ENCODE measurements around the gene AK1.

The AK1 gene

DNA sequence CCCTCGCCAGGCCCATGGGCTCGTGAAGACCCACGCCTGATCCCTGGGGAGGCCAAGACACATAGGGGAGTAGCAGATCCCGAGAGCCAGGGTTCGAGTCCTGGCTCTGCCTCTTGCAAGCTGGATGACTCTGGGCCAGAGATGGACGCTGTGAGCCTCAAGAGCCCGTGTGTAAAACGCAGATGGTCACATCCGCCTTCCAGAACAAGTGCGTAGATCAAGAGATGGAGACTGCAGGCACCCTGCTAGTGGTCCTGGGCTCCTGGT lies 31.1 kb upstream of the AK1 start:
- no peak for DNase-seq (ENCODE audit: low spot score)

DNA sequence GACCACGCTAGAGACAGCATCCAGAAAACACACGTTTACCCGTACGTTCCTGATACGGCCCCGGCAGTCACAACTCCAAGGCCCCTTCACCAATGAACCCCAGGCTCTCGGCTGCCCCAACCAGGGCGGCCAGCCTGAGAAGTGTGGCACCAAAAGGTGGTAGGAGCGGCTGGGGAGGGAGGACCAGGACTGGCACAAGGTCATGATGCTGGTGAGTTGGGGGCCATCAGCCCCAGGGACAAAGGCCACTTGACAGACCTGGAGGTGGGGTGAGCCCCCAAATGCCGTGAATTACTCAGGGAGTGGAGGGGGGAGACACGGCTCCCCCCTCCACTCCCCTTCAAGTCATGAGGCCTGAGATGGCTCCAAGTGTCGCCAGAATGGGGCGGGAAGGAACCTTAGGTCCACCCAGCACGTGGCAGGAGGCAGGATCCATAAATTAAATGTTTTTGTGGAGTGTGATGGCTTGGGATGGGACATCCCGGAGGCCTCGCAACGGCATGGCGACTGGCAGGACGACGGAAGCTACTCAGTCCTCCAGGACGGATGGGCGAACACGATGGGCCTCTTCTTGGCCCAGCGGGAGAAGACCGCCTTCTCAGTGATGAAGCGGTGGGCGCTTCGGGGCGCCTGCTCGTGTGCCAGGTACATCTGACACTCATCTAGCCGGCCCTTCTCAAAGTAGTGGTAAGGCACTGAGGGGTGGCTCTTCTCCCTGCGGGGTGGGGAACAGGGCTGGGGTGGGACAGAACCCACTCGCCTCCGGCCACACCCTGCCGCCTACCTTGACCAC lies 30.6 kb upstream of the AK1 start:
- DNase-seq (ENCODE audit: low spot score): no peak

DNA sequence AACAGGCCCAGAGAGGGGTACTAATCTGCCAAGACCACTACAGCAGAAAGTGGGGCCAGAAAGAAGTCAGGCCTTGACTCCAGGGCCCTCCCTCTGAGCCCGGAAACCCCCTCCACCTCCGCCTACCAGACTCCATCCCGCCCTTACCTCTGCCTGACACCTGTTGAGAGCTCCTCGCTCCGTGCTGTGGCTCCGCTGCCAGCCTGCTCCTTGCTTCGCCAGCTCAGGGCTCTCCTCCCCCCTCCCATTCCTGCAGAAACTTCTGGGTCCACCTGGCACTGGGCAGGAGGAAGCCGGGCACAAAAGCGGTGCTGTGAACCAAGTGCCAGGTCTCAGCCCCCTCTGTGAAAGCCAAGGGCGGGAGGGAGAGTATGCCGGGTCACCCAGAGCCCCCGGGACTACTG lies 28.3 kb upstream of the AK1 start:
- no peak for DNase-seq (ENCODE audit: low spot score)

DNA sequence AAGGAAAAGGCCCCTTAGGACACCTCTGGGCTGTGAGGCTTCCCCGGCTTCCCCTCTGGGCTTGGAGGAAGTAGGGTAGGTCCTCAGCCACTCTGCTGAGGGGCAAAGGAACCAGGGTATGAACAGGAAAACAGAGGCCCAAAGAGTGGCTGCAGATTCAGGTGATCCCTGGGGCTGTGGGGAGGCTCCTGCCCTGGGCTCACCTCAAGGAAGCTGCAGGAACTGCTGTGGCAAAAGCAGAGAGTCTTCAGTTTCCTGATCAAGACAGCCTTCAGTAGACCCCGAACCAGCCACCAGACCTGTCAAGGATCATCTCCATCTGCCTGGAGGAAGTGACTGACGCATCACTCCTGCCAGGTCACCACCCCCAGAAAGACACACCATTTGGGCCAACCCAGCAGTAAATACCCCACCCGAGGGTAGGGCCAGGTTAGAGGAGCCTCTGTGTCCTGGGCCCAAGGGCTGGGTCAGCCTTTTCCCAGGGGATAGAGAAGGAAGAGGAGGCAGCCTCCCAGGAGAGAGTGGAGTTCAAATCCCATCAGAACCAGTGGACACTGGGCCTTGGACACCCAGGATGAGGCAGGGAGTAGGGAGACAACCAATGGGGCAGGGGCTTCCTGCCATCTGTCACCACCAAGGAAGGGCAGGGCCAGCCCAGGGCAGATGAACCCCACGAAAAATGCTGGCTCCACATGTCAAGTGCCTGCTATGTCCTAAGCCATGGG lies 27.7 kb upstream of the AK1 start:
- no peak for DNase-seq (ENCODE audit: low spot score)

DNA sequence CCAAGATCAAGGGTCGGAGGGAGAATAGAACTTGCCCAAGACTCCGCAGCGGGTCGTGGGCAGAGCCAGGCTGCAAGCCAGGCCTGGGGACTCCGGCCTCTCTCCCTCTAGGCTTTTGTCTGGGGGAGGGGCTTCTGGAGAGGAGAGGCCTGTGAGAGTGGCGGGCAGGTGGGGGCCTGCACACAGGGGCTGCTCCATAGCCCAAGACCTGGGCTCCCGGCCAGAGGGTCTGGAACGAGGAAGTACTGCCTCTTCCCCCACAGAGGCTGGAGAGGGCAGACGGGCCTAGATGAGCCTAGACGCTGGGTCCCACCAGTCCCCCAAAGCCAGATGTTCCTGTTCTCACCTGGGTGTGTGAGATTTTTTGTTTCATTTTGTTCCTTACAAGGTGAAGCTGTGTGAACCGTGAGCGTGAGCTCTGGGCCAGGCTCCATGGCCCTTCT lies 27.1 kb upstream of the AK1 start:
- DNase-seq (ENCODE audit: low spot score): no peak

DNA sequence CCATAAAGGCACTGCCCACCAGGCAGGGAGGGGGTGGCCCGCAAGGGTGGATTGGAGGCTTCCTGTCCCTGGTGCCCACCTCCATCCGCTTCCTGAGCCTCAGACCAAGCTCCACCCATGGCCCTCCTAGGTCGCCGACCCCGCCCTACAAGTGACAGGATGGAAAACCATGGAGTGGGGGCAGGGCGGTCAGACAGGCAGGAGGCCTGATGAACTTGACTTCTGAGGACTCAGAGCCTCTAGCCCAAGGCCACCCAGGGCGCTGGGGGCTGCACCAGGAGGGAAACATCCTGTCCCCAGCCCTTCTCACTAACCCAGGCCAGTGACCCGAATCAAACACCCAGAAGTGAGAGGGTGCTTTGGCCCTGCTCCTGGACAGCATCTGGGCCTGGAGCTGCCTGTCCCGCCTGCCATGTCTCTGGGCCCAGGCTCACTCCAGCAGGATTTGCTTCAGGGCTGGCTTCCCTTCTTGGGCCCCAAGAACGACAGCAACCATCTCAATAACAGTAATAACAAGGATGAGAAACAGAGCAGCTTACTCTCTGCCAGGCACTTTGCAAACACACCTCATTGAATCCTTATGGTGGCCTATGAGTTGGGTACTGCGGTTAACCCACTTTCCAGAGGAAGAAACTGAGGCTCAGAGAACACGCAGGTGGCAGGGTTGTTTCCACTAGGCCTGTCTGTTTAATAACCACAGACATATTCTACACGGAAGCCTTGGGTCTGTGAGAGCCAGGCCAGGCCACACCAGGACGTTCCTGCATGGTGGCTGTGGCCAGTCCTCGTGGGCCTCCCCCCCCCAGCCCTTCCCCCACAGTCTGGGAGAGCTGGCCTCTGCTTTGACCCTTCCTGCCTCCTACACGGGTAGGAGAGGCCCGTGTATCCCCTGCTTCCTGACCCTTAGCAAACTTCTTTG lies 26.3 kb upstream of the AK1 start:
- DNase-seq (ENCODE audit: low spot score): no peak

DNA sequence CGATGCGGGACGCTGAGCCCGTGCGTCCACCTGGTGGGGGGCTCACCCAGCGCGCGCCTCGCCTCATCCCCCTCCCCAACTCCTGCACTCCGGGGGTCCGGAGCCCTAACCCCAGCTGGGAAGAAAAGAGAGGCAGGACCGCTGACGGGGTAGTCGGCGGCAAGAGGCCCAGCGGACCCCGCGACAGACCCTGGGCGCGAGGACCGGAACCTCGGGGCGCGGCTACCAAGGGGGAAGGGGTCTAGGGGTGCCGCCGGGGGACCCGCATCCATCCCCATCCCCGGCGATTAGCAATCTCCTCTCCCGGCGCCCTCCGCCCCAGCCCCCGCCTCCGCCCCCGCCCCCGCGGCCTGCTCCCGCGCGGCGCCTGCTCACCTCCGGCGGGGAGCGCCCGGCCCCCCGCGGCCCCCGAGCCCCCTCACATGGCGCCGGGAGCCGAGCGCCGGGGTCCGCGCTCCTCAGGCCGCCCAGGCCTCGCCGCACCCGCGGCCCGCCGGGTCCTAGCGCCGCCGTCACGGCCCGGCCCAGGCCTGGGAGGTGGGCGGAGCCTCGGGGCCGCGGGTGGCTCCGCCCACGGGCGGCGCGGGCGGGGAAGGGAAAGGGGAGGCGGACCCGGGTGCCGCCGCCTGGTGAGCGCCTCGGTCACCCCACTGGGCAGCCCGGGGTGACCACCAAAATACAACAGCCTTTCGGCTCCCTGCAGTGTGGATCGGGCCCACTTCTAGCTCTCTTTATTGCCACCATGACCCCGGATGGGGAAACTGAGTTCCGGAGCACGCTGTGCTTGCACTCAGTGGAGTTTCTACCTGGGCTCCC lies 21.9 kb upstream of the AK1 start, which contains the start of gene ST6GALNAC6:
ST6GALNAC6 (minus strand) TSS at position 476 of the 816 bp plus-strand sequence. CDS start 1,622 bp downstream, outside the sequence.
- peak; percentile 63 for DNase-seq (ENCODE audit: low spot score)

DNA sequence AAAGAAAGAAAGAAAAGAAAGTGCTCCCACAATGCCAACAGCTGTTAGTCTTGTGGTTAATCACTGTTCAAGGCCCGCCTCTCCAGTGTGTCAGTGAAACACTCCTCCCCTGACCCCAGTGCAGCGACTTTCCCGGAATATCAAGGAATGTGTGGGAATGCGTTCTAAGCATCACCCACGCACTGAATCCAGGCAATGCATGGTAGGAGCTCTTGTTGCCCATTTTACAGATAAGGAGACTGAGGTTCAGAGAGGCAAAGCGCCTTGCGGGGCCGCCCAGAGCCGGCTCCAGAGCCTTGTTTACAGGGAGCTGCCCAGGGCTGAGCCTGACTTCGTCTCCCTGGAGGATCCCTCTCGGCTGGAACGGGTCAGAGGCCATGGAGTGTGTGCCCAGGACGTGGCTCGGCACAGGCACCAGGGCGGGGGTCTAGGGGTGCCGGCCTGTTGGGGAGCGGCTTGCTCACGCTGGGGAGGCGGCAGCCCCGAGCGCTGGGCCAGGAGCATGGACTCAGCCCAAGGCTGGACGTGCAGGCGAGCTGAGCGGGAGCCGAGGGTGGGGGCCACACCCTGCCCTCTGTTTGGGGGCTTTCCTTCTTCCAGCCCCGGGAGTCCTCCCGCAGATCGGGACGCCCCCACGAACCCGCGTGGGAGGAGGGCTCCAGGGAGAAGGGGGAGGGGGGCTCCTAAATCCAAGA lies 21.1 kb upstream of the AK1 start:
- peak; percentile 62 for DNase-seq (ENCODE audit: low spot score)

DNA sequence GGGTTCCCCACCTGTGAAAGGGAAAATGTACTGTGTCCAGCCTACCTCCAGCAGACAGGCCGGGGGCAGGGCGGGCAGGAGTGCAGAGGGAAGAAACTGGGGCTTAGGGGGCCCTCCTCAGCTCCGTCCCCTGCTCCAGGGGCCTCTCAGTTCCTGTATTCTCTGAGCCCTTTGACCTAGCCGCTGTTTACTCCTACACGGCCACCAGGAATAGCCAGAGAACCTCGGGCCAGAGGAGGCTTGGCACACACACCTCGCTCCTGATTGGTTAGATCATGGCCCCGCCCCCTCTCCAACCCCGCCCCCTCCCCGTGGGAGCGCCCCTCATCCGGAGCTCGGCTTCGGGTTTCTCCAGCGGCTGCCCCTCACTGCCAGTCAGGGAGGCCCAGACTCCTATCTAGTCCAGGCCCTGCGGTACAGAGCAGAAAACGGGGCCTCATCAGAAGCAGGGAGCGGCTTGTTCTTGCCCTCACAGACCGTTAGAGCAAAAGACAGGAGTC lies 19.8 kb upstream of the AK1 start:
- peak; percentile 91 for DNase-seq (ENCODE audit: low spot score)

DNA sequence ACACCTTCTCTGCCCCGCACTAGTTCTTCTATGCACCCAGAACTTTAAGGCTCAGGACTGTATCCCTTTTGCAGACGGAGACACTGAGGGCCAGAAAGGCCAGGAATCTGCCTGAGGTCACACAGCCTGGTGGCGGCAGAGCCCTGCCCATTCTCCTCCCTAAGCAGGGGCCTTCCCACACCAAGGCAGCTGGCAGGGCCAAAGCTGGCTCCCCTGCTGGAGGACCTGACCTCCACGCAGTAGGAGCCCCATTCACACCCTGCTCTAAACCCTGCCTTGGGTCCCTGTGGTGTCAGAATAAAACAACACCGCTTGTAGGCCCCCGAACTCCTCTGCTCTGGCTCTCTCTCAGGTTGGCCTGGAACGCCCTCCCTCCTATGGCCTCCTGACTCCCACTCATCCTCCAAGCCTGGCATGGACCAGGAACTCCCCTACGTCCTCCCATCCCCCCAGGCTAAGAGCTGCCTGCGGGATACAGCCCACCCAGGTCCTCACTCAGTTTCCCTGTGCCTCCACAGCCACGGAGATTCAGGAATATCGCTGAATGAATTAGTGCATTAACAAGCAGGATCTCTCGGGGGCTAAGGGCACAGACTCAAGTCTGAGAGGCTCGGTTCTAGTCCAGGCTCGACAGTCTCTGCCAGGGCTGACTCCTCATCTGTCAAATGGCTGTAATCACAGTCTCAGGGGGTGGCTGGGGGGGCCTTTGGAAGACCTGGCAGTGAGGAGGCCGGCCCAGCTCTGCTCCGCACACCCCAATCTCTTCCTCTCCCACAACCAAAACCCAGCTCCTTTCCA lies 19.1 kb upstream of the AK1 start:
- no peak for DNase-seq (ENCODE audit: low spot score)

DNA sequence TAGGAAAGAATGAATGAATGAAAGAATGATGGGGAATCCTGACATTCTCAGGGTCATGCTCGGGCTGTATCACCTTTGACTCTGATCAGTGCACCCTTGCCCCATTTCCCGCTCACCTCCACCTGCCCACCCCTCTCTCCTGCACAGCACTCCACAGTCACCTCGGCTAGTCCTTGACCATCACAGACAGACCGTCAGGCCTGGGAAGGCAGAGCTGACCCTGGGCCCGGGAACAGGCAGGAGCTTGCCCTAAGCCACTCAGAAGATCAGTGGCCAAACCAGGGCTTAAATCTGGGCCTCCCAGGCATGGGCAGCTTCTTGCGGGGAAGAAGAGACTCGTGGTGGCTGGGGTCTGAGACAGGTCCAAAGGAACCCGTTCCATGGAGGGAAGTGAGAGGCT lies 18.3 kb upstream of the AK1 start:
- no peak for DNase-seq (ENCODE audit: low spot score)

DNA sequence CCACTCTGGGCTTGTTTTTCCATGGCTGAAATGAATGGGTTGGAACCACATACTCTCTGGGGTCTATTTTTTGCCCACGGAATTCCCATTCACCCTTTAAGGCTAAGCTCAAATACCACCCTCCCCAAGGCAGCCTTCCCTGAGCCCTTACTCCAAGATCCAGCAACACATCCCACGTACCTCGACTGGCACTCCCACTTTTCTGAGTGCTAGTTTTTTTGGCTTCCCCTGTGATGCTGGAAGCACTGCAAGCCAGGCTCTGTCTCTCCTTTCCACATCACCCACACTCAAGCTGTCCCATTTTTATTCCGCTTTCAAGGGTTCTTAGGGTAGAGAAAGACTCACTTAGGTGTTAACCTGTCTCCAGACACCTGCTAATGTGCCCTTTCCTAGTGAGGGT lies 15.9 kb upstream of the AK1 start:
- DNase-seq (ENCODE audit: low spot score): no peak

DNA sequence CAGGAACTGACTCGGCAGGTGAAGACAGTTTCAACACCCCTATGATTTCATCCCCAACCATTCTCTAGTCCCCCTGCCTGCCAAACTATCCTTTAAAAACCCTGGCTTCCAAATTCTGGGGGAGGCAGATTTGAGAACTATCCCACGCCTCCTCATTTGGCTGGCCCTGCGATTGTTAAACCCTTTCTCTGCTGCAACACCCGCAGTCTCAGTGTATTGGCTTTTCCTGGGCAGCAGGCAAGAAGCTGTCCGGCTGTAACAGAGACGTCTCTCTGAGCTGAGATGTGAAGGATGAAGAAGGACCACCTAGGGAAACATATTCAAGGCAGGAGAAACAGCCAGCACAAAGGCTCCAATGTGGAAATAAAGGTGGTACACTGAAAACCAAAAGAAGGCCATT lies 15.4 kb upstream of the AK1 start:
- no peak for DNase-seq (ENCODE audit: low spot score)

DNA sequence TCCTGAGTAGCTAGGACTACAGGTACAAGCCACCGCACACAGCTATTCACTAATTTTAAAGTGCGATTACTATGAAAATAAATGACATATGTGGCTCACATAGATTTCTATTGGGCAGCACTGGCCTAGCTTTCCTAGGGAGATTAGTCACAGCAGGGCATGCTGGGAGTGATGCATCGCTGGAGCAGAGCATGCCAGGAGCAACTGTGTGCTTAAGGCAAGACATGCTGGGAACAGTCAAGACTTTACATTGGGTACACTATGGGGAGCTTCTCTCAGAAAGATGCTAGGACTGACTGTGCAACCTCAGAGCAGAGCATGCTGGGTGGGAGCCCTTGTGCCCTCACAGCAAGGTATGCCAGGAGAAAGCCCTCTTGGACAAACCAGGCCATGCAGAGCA lies 12.6 kb upstream of the AK1 start:
- no peak for DNase-seq (ENCODE audit: low spot score)

DNA sequence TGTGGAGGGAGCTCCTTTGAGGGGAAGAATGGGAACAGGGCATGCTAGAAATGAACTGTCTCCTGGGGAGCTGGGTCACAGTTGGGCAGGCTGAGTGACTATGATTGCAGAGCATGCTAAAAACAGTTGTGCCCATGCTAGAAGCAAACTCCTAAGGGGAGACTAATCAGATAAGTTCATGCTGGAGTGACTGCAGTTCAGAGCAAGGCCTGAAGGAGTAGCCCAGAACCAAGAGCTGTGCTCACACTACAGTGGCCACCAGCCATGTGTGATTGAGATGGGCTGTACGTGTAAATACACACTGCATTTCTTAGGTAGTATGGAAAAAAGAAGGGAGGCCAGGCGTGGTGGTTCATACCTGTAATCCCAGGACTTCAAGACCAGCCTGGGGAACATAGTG lies 10.3 kb upstream of the AK1 start:
- no peak for DNase-seq (ENCODE audit: low spot score)

DNA sequence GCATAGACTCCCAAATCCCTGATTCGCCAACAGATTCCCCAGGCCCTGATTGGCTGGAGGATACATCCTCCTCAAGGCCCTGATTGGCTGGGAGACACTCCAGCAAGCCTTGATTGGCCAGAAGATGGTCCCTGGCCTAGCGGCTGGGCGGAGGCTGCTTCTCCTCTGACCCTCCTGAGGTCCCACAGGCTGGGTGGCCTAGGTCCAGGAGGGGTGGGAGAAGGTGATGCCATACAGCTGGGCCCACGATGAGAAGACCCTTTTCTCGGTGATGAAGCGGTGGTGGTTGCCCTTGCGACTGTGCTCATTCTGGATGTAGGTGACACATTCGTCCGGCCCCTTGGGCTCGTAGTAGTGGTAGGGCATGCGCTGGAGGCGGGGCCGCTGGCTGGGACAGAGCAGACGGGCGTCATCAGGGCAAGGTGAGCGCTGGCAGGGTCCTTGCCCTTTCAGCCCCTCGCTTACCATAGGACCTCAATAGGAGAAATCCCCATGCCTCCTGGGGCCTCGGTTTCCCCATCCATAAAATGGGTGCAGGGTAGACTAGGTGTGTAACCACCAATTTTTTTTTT lies 9.0 kb upstream of the AK1 start:
- peak; percentile 67 for DNase-seq (ENCODE audit: low spot score)

DNA sequence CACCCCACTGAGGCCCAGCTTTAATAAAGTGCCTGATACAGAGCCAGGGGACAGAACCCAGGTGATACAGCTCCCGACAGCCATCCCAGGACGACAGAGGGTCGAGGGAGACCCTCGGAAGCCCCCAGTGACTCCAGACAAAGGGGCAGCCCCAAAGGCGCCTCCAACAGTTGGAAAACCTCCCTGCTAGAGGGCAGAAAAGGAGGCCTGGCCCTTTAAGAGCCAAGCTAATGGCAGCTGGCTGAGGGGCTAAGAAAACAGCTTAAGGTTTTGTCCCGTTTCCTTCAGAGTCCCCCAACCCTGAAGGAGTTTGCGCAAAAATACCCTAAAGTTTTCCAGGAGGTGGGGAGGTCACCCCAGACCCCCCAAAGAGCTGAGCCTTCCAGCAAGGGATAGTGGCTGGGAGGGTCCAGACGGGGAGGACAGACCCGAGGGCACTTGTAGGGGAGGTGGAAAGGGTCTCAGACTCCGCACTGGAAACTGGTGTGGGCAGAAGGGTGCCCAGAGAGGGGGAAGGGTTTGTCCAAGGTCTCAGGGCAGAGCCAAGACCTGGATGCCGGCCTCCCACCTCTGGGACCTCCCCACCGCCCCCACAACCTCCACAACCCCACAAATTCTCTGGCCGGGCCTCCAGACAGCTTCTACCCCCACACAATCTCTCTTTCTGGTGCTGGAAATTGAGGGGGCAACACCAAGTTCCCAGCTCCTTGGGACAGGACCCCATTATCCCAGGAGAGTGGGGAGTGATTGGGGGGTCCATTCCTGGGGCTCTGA lies 8.2 kb upstream of the AK1 start:
- no peak for DNase-seq (ENCODE audit: low spot score)

DNA sequence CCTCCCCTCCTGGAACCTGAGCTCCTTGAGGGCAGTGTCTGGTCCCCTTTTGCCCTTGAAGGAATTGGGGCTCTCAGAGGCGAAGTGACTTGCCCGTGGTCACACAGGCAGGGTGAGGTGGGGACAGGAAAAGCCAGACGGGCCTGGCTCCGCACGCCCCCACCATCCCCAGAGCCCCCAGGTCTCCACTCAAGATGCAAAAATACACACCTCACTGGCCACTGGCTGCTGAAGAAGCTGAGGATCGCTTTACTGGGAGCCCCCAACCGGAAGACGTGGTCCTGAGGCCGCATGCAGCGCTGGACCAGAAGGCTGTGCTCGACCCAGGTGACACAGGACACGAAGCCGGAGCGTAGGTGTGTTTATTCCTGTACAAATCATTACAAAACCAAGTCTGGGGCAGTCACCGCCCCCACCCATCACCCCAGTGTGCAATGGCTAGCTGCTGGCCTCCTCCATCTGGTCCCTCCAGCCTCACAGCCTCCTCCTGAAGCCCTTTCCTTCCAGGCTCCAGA lies 7.6 kb upstream of the AK1 start:
- DNase-seq (ENCODE audit: low spot score): no peak

DNA sequence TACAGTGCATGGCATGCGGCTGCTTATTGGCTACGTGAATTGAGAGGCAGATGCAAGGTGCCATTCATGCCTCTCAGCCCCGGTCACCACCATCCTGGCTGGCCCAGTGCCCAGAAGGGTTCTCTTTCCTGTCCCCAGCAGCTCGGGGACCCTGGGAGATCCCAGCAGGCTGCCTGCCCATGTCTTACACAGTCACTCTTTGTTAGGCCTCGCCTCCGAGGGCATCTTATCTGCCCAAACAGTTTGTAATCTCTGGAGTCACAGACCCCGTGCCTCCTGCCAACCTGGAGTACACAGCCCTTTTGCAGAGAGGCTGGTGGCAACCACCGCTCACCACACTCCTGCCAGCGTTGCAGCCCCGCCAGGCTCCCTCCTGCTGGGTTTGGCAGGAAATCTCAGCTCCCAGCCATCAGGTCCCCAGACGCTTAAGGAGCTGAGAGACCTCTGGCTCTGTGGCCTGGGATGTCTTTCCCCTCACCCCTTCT lies 7.0 kb upstream of the AK1 start:
- no peak for DNase-seq (ENCODE audit: low spot score)

Data from cerebellar cortex (tissue), 1 donor.